ENCODE measurements around the gene BICC1.
"Not testable (repeated sequence)": the region's sequence is repeated elsewhere in the genome, so short reads cannot be mapped to it uniquely, and the experiment has no call there.

Gene BICC1

DNA sequence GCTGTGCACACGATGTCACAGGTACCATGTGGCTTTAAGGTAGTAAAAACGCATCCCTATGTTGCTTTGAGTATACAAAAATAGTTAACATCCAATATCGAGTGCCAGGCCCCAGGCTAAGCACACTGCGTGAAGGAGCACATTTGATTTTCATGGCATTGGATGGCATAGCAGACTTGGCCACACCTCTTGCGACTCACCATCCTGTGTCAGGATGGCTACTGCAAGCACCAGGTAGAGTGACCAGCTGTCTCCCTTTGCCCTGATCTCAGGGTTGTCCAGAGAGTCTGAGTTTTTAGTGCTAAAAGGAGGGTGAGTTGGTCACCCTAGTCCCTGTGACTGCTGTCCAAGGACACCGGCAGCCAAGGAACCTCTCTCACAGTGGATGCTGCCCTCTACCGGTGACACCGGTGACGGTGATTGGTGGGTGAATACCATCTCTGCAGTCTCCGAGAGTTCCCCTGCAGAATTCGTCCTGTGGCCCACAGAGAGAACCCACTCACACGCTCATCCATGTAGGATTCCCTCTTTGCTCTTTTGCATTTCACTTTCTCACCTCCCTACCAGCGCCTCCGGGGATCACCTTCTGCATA lies 76.1 kb downstream of the BICC1 start:
- H3K9me3 ChIP-seq (ENCODE audit: control insufficient read depth in 1 of 2, low read length in 2 of 2), result no peaks in the 10 kb centered on the region
- no peak overlapping the region for H3K9ac ChIP-seq (ENCODE audit: low read depth in 1 of 2, low read length in 2 of 2)
- no peaks in the 10 kb centered on the region for H3K27me3 ChIP-seq (ENCODE audit: control insufficient read depth in 1 of 2, insufficient read depth in 2 of 2, low read length in 2 of 2)
- H3K36me3 ChIP-seq (ENCODE audit: control insufficient read depth in 1 of 2, insufficient read depth in 2 of 2, low read length in 2 of 2), result no peaks in the 10 kb centered on the region
- no peaks in the 10 kb centered on the region for H3K4me1 ChIP-seq (ENCODE audit: control insufficient read depth in 1 of 2, insufficient read depth in 2 of 2, low read length in 2 of 2)
- no peak overlapping the region for H3K27ac ChIP-seq (ENCODE audit: low read depth, low read length)
- H3K4me3 ChIP-seq (ENCODE audit: low read depth in 1 of 2, low read length in 2 of 2), result no peak overlapping the region

DNA sequence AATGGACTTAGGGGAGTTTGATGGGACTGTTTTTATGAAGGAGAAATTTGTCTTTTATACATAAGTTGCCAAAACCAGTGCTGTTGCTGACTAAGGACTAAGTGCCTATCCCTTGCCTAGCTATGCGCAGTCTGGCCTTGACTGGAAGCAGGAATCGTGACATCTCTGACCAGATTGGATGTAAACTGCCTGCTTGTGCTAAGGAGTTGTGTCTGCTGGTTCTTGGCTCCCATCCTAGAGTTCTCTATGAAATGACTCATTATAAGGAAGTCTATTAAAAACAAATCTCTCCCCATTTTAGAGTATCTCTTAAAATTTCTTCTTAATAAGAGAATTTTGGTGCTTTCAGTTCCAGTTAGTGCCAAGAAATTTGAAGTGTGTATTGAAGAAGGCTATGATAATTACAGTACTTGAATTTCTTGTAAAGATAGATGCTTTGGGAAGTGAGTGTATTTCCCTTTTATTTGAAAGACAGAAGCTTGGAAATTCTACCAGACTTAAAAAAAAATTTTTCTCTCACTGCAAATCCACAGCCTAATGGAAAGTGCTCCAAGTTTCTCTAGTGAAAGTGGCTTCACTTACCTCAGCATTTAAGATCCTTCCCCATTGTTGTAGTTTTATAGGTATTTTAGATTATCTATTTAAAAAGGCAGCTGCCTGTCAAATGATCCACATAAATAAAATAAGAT lies 77.6 kb downstream of the BICC1 start:
- no peak overlapping the region for H3K9ac ChIP-seq (ENCODE audit: low read depth in 1 of 2, low read length in 2 of 2)

DNA sequence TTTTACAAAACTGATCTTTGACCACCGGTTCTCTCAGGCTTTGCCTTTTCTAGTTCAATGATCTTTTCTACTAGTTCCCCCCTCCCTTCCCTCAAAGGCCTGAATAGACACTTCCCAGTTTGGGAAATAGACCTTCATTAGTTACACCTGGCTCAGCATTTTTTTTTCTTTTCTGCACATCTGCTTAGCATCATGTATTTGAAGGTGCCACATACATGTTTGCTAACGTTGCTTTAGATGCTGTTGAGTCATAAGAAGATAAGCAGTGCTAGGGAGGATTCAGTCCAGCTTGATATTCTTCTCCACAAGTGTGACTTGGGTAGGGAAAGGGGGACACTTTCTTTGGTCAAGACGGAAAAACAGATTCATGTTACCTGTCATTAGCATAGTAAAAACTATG lies 78.3 kb downstream of the BICC1 start:
- H3K36me3 ChIP-seq (ENCODE audit: control insufficient read depth in 1 of 2, insufficient read depth in 2 of 2, low read length in 2 of 2), result no peaks in the 10 kb centered on the region
- no peaks in the 10 kb centered on the region for H3K9me3 ChIP-seq (ENCODE audit: control insufficient read depth in 1 of 2, low read length in 2 of 2)
- H3K27me3 ChIP-seq (ENCODE audit: control insufficient read depth in 1 of 2, insufficient read depth in 2 of 2, low read length in 2 of 2), result no peaks in the 10 kb centered on the region
- H3K4me3 ChIP-seq (ENCODE audit: low read depth in 1 of 2, low read length in 2 of 2), result no peak overlapping the region
- H3K9ac ChIP-seq (ENCODE audit: low read depth in 1 of 2, low read length in 2 of 2), result no peak overlapping the region
- H3K27ac ChIP-seq (ENCODE audit: low read depth, low read length), result no peak overlapping the region
- no peaks in the 10 kb centered on the region for H3K4me1 ChIP-seq (ENCODE audit: control insufficient read depth in 1 of 2, insufficient read depth in 2 of 2, low read length in 2 of 2)

More for the DNA sequence above, 77.6 kb downstream of the BICC1 start:
- Histone ChIP-seq H3K27me3 (ENCODE audit: control insufficient read depth in 1 of 2, insufficient read depth in 2 of 2, low read length in 2 of 2) (no peaks in the 10 kb centered on the region), H3K4me3 (ENCODE audit: low read depth in 1 of 2, low read length in 2 of 2) (no peak overlapping the region), H3K4me1 (ENCODE audit: control insufficient read depth in 1 of 2, insufficient read depth in 2 of 2, low read length in 2 of 2) (no peaks in the 10 kb centered on the region), H3K9me3 (ENCODE audit: control insufficient read depth in 1 of 2, low read length in 2 of 2) (no peaks in the 10 kb centered on the region), H3K27ac (ENCODE audit: low read depth, low read length) (no peak overlapping the region), H3K36me3 (ENCODE audit: control insufficient read depth in 1 of 2, insufficient read depth in 2 of 2, low read length in 2 of 2) (no peaks in the 10 kb centered on the region)

DNA sequence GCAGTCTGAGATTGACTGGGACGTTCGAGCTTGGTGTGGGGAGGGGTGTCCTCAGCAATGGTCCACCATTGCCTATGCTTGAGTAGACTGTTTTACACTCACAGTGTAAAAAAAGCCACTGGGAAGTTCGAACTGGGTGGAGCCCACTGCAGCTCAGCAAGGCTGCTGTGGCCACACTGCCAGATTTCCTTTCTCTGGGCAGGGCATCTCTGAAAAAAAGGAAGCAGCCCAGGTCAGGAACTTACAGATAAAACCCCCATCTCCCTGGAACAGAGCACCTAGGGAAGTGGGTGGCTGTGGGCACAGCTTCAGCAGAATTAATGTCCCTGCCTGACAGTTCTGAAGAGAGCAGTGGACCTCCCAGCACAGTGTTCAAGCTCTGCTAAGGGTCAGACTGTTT lies 80.3 kb downstream of the BICC1 start:
- Histone ChIP-seq H3K4me1 (ENCODE audit: control insufficient read depth in 1 of 2, insufficient read depth in 2 of 2, low read length in 2 of 2) (no peaks in the 10 kb centered on the region), H3K9ac (ENCODE audit: low read depth in 1 of 2, low read length in 2 of 2) (no peak overlapping the region), H3K9me3 (ENCODE audit: control insufficient read depth in 1 of 2, low read length in 2 of 2) (no peaks in the 10 kb centered on the region), H3K27me3 (ENCODE audit: control insufficient read depth in 1 of 2, insufficient read depth in 2 of 2, low read length in 2 of 2) (no peaks in the 10 kb centered on the region), H3K36me3 (ENCODE audit: control insufficient read depth in 1 of 2, insufficient read depth in 2 of 2, low read length in 2 of 2) (no peaks in the 10 kb centered on the region), H3K4me3 (ENCODE audit: low read depth in 1 of 2, low read length in 2 of 2) (no peak overlapping the region), H3K27ac (ENCODE audit: low read depth, low read length) (no peak overlapping the region)

DNA sequence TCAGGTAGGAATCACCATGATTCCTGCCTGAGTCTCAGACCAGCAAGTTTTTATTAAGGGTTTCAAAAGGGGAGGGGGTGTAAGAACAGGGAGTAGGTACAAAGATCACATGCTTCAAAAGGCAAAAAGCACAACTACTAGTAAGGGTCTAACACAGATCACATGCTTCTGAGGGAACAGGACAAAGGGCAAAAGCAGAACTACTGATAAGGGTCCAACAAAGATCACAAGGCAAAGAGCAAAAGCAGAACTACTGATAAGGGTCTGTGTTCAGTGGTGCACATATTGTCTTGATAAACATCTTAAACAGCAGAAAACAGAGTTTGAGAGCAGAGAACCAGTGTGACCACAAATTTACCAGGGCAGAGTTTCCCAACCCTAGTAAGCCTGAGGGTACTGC lies 84.5 kb downstream of the BICC1 start:
- not testable (repeated sequence) for H3K27me3 ChIP-seq (ENCODE audit: control insufficient read depth in 1 of 2, insufficient read depth in 2 of 2, low read length in 2 of 2); H3K4me3 ChIP-seq (ENCODE audit: low read depth in 1 of 2, low read length in 2 of 2); H3K27ac ChIP-seq (ENCODE audit: low read depth, low read length); H3K4me1 ChIP-seq (ENCODE audit: control insufficient read depth in 1 of 2, insufficient read depth in 2 of 2, low read length in 2 of 2); H3K9me3 ChIP-seq (ENCODE audit: control insufficient read depth in 1 of 2, low read length in 2 of 2); H3K36me3 ChIP-seq (ENCODE audit: control insufficient read depth in 1 of 2, insufficient read depth in 2 of 2, low read length in 2 of 2); H3K9ac ChIP-seq (ENCODE audit: low read depth in 1 of 2, low read length in 2 of 2)

DNA sequence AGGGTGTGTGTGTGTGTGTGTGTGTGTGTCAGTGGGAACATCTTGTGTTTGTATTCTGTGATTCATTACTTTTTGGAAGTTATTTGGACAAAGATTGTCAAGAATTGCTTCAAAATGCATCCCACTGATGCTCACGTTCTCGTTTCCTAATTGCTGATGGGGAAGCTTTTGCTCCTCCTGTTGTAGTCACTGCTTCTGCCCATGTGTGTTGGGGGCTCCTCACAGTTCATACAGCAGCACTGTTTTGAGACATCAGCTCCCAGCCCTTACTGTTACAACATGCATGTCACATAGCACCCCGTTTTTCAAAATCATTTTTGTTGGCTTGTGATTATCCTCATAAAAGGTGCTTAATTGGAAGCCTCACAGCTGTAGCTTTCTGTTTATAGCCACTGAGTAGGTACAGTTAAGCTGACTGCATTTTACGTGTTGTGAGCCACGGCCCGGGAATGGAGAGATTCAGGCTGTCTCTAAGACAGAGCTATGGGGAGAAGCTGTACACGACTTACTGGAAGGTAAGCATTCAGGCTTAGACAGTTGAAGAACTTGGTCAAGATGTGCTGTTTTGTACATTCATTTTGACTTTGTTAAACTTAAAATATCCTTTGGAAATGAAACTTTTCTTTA lies 87.4 kb downstream of the BICC1 start:
- no peaks in the 10 kb centered on the region for H3K4me1 ChIP-seq (ENCODE audit: control insufficient read depth in 1 of 2, insufficient read depth in 2 of 2, low read length in 2 of 2)
- H3K27ac ChIP-seq (ENCODE audit: low read depth, low read length), result no peak overlapping the region
- H3K36me3 ChIP-seq (ENCODE audit: control insufficient read depth in 1 of 2, insufficient read depth in 2 of 2, low read length in 2 of 2), result no peaks in the 10 kb centered on the region
- H3K9me3 ChIP-seq (ENCODE audit: control insufficient read depth in 1 of 2, low read length in 2 of 2), result no peaks in the 10 kb centered on the region
- no peaks in the 10 kb centered on the region for H3K27me3 ChIP-seq (ENCODE audit: control insufficient read depth in 1 of 2, insufficient read depth in 2 of 2, low read length in 2 of 2)
- H3K9ac ChIP-seq (ENCODE audit: low read depth in 1 of 2, low read length in 2 of 2), result no peak overlapping the region
- no peak overlapping the region for H3K4me3 ChIP-seq (ENCODE audit: low read depth in 1 of 2, low read length in 2 of 2)

DNA sequence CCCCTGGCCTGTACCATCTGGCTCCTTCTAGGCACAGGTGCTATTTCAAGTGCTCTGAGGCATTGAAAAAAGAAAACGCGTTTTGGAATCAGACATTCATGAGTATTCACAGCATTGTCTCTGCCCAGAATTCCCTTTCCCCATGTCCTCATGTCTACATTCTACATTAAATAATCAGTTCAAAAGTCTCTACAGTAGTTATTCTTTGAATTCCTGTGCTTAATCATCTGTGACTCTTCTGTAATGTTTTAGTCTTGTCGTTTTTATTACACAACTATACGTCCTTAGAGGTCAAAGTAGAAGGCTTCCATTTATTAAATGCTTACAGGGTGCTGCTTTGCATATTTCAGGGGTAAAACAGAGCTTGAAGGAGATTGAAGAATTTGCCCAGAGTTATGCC lies 95.7 kb downstream of the BICC1 start:
- Histone ChIP-seq H3K4me3 (ENCODE audit: low read depth in 1 of 2, low read length in 2 of 2) (no peak overlapping the region), H3K9ac (ENCODE audit: low read depth in 1 of 2, low read length in 2 of 2) (no peak overlapping the region), H3K36me3 (ENCODE audit: control insufficient read depth in 1 of 2, insufficient read depth in 2 of 2, low read length in 2 of 2) (no peaks in the 10 kb centered on the region), H3K9me3 (ENCODE audit: control insufficient read depth in 1 of 2, low read length in 2 of 2) (no peaks in the 10 kb centered on the region), H3K4me1 (ENCODE audit: control insufficient read depth in 1 of 2, insufficient read depth in 2 of 2, low read length in 2 of 2) (no peaks in the 10 kb centered on the region), H3K27me3 (ENCODE audit: control insufficient read depth in 1 of 2, insufficient read depth in 2 of 2, low read length in 2 of 2) (no peaks in the 10 kb centered on the region), H3K27ac (ENCODE audit: low read depth, low read length) (no peak overlapping the region)

DNA sequence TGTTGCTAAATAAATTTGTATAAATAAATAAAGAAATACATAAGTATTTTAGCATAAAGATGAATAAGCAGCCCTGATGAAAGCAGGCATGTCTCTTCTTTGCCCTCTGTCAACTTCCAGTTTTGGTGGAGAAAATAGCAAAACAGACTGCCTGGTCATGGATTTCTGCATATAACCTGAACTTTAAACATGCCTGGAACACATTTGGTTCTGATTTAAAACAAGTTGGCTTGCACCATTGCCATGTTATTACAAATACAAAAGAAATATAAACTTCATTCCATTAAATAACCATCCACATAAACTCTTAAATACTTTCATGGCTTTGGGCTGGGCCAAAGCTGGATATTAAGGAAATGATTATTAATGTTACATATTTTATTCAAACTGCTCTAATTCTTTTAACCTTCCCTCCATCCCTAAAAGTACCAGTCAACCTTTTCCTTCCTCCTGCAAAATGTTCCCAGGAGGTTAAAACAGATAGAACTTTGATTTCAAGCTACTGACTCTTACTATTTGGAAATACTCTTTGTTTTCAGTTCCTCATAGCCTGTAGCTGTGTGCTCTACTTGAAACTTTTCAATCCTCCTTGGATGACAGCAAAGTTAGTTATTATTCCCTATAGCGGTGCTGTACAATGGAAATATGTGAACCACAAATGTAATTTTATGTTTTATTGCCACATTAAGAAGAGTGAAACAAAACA lies 96.3 kb downstream of the BICC1 start:
- no peaks in the 10 kb centered on the region for H3K27me3 ChIP-seq (ENCODE audit: control insufficient read depth in 1 of 2, insufficient read depth in 2 of 2, low read length in 2 of 2)
- H3K9ac ChIP-seq (ENCODE audit: low read depth in 1 of 2, low read length in 2 of 2), result no peak overlapping the region
- H3K4me3 ChIP-seq (ENCODE audit: low read depth in 1 of 2, low read length in 2 of 2), result no peak overlapping the region
- no peak overlapping the region for H3K27ac ChIP-seq (ENCODE audit: low read depth, low read length)
- no peaks in the 10 kb centered on the region for H3K36me3 ChIP-seq (ENCODE audit: control insufficient read depth in 1 of 2, insufficient read depth in 2 of 2, low read length in 2 of 2)
- no peaks in the 10 kb centered on the region for H3K4me1 ChIP-seq (ENCODE audit: control insufficient read depth in 1 of 2, insufficient read depth in 2 of 2, low read length in 2 of 2)
- H3K9me3 ChIP-seq (ENCODE audit: control insufficient read depth in 1 of 2, low read length in 2 of 2), result no peaks in the 10 kb centered on the region

DNA sequence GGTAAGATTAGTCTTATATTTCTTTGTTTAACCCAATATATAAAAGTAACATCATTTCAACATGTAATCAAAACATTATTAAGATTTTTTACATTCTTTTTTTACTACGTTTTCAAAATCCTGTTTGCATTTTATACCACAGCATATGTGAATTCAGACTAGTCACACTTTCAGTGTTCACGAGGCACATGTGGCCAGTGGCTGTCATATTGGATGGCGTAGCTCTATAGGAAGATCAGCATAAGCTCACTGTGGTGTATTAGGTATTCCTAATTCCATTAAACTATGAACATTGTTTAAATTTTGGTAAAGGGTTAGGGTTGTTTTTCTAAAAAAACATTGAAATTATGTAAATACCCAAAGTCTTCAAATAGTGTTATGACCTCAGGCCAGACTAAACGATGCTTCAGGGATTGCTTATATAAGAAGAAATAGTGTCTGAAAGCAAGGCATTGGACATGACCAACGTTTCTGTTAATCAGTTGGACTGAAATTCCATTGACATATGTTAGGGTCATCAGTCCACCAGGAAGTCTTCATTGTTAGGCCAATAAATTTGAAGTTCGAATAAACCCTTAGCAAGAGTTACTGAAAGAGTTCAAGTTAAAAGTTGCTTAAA lies 97.0 kb downstream of the BICC1 start:
- no peak overlapping the region for H3K4me3 ChIP-seq (ENCODE audit: low read depth in 1 of 2, low read length in 2 of 2)
- no peaks in the 10 kb centered on the region for H3K9me3 ChIP-seq (ENCODE audit: control insufficient read depth in 1 of 2, low read length in 2 of 2)
- H3K4me1 ChIP-seq (ENCODE audit: control insufficient read depth in 1 of 2, insufficient read depth in 2 of 2, low read length in 2 of 2), result no peaks in the 10 kb centered on the region
- H3K27me3 ChIP-seq (ENCODE audit: control insufficient read depth in 1 of 2, insufficient read depth in 2 of 2, low read length in 2 of 2), result no peaks in the 10 kb centered on the region
- H3K27ac ChIP-seq (ENCODE audit: low read depth, low read length), result no peak overlapping the region
- H3K9ac ChIP-seq (ENCODE audit: low read depth in 1 of 2, low read length in 2 of 2), result no peak overlapping the region
- no peaks in the 10 kb centered on the region for H3K36me3 ChIP-seq (ENCODE audit: control insufficient read depth in 1 of 2, insufficient read depth in 2 of 2, low read length in 2 of 2)

Data from duodenal mucosa (tissue), 2 donors.